ENCODE results near the gene KCNH6.

The KCNH6 gene

DNA sequence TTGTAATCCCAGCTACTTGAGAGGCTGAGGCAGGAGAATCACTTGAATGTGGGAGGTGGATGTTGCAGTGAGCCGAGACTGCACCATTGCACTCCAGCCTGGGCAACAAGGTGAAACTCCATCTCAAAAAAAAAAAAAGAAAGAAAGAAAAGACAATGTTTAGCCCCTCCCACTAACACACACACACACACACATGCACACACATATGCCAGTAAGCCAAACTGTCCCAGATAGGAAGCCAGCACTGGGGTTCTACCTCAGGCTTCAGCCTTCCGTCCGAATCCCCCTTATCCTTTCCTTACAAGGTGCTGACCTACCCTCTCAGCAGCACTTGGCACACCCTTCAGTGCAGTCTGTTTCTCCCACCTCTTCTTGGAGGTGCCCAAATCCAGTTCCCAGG is 8.7 kb upstream of the KCNH6 start:
- FAIRE-seq: no peak

DNA sequence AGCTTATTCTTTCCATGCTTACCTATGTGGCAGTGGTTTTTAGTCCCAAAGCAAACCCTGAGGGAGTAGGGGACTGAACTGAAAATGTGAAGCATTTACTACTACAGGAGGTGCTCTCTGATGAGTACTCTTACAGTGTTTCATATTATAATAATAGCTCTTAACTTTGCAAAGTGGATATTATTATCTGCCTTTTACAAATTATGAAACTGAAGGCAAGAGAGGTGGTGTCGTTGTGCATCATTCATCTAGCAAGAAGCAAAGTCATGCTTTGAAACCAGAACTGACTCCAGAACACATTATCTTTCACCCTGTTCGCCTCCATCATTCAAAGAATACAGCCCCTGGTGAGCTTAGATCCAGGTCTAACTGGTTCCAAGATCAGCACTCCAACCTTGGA is 8.2 kb upstream of the KCNH6 start:
- FAIRE-seq: no peak

GRCh38 chr17:63515426-63515825 is 7.7 kb upstream of the KCNH6 start:
- FAIRE-seq: no peak

DNA sequence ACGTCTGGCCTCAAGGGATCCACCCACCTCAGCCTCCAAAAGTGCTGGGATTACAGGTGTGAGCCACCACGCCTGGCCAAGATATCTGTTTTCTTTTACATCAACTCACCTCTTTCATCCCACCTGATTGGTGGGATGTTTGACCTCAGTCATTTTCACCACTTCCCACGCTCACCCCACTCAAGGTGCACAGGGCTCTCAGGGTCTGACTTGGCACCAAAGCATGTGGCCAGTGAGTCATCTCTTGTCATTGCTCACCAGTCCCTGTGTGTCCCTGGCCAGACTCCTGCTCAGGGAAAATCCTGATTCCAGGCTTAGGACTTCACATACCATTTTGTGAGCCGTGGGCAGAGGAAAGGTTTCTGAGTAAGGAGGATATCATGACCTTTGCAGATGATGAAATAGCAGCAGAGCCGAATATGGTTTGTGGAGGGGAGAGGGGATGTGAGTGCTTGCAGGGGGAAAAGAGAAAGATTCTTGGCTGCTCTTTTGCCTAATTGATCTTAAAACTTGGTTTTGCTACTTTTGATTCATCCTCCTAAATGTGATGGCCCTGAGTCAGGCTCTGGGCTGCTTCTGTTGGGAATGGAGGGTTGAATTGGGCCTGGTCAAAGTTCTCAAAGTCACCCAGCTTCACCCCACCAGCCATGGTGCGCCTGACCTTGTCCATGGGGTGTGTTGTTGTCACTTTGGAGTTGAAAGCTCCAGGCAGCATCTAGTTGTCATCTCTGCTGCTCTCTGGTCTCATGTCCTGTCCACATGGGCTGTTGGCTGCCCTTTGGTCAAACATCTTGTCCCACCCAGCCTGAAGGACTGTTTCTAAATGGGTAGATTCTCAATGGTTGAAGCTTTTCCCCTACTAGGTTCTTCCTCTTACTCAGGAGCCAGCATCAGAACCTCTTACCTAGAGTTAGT is 6.0 kb upstream of the KCNH6 start:
- no peak for FAIRE-seq

- no peak for FAIRE-seq
Measured at GRCh38 chr17:63517825-63518534, 5.2 kb upstream of the KCNH6 start.

DNA sequence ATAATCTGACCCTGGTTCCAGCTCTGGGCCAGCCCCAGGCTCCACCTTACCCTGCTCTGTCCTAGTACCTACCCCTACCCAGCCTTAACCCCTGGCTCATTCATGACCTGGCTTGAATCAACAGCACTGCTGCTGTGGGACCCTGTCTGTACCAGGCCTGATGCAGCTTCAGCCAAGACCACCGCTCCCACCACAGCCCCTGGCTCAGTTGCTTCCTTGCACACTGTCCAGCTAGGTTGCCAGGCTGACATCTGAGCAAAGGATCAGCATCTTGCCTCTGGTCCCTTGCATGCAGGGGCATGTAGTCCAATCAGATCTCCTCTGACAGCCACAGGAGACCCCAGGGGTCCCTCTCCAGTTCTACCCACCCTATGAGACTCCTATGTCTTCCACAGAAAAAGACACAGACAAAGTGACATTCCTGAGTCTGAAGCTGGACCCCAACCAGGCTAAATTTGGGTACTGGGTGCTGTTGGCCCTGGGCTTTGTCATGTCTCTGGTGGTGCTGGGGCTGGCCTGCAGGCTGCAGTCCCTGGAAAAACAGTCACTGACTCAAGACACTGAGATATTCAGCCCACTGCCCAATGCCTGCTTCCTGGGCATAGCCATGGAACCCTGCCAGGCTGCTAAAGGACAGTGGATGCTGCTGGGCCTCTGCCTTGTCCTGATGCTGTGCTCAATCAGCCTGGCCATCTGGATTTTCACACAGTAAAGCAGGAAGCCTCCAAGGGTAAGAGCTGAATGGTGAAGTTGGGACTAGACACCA is 3.9 kb upstream of the KCNH6 start:
- FAIRE-seq: no peak

GRCh38 chr17:63519972-63520882 is 2.9 kb upstream of the KCNH6 start:
- FAIRE-seq: no peak

DNA sequence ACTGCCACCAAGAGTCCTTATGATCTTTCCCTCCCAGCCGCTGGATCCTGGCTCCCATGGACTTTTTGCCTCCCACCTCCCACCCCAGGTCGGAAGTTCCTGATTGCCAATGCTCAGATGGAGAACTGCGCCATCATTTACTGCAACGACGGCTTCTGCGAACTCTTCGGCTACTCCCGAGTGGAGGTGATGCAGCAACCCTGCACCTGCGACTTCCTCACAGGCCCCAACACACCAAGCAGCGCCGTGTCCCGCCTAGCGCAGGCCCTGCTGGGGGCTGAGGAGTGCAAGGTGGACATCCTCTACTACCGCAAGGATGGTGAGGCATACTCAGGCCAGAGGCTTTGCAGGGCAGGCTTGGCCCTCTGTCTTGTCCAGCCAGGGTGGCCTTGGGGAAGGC is 893 bp downstream of the KCNH6 start:
- no peak for FAIRE-seq

DNA sequence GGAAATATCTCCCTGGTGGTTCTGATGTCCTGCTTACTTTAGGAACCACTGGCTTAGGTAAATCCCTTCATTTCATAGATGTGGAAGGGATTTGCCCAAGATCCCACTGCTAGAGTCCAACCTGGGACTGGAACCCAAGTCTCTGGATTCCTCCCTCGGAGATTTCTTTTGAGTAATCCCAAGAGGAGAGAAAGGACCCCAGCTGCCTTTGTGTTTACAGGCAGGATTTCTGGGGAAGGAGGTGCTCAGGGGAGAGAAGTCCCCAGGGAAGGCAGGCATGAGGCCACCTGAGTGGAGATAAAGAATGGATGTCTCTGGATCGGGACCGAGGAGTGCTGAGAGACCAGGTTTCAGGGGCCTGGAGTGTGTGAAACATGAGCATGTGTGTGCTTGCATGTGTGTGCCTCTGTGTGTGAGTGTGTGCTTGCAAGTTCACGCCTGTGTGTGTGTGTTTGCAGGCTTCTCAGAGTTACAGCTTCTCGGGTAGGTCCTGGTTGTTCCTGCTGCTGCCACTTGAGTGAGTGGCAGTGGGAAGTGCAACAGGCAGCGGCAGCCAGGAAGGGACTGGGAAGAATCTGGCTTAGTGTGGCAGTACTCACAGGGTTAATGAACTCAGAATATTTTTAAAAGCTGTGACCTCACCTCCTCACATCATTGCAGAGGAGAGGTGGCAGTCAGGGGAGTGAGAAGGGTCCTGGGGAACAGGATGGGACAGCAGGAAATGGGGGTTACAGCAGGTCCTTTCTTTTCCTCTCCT is 2.2 kb downstream of the KCNH6 start:
- no peak for FAIRE-seq

GRCh38 chr17:63526861-63527260 is 3.7 kb downstream of the KCNH6 start:
- FAIRE-seq: no peak

DNA sequence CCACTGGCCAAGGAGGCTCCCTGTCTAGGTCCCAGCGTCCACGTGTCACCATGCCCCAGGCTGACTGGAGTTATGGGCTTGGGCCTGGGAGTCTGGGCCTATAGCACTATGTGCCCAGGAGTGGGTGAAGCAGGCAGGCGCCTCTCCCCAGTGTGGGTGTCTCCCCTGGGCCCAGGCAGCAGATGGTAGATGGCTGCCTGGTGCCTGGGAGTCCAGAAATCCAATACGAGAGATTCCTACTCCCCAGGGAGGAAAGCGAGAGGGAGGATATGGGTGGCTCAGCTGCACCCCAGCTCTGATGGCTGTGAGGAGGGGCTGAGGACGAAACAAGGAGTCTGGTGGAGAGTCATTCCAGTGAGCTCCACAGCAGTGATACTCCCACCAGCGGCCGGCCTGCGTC is 5.0 kb downstream of the KCNH6 start:
- no peak for FAIRE-seq

- FAIRE-seq: no peak
Measured at GRCh38 chr17:63529711-63530556, 6.8 kb downstream of the KCNH6 start.

- no peak for FAIRE-seq
Measured at GRCh38 chr17:63530557-63531021, 7.4 kb downstream of the KCNH6 start.

DNA sequence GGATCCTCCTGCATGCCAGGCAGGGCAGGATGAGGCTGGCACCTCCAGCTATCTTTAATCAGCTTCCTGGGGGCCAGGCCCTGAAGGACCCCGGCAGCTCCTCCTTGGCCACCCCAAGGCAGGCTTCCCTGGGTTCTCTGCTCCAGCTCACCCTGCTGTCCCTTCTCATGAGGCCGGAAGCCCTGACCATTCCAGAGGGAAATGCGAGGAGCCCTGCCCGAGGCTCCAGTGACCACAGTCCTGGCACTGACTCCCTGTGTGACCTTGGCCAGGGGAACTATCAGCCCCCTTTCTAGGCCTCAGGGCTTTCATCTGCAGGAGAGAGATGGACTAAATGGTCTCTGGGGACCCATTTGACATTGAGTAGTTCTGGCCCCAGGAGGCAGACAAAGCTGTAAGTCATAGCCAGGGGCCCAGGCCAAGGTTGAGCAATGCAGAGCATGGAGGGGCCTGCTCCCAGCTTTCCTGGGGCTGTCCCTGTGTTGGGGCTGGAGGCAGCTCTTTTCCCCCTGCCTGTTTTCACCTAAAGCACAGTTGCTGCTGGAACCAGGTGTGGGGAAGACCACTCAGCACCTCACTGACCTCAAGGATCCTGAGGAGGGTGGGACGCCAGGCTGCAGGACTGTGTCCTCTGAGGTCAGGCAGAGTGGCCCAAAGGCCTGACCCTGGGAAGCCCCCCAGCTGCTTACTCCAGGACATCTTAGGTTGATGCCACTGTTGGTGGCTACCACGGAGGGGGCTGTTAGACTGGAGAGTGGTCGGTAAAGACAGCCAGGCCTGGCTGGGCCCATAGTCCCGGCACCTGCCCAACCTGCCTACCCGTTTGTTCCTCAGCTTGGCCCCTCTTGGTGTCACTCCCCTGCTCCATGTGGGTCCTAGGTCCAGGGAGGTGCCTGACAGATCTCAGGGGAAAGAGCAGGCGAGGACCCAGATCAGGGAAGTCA is 8.1 kb downstream of the KCNH6 start:
- no peak for FAIRE-seq

- FAIRE-seq: no peak
Measured at GRCh38 chr17:63533433-63534077, 10.4 kb downstream of the KCNH6 start.

DNA sequence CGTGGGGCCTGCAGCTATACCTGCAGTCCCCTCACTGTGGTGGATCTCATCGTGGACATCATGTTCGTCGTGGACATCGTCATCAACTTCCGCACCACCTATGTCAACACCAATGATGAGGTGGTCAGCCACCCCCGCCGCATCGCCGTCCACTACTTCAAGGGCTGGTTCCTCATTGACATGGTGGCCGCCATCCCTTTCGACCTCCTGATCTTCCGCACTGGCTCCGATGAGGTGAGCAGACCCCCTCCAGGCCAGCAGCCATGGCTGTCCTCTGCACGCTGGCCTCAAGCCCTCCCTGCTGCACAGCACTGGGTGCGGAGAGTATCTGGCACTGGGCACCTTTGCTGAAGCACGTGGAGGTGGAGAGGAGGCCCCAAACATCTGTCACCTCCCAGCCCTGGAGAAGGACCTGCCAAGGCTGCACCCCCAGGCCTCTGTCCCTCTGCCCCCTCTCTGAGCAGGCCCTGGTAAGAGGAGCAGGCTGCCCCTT is 11.0 kb downstream of the KCNH6 start:
- no peak for FAIRE-seq

DNA sequence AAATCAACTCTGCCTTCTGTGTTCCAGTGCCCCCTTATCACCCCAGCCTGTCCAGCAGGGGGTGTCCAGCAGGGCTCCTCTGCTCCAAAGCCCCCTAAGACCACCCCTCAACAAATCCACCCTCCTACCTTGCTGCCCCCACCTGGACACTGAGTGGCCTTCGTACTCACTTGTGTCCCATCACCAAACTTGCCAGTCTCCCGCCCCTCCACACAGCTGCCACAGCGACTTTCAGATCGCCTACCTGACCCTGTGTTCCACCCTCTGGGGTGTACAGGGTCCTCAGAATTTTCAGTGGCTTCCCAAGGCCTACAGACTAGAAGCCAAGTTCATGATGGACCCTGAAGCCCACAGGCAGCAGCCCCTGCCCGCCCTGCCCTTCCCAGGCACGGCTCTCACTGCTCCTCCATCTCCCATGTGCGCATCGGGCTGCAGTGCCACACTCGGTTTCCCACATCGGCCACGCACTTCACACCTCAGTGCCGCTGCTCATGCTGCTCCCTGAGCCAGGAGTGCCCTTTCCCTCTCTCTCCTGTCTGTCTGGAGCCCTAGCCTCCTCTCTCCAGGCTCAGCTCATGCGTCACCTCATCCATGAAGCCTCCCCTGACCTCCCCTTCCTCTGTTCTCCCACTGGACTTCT is 11.8 kb downstream of the KCNH6 start:
- FAIRE-seq: no peak

DNA sequence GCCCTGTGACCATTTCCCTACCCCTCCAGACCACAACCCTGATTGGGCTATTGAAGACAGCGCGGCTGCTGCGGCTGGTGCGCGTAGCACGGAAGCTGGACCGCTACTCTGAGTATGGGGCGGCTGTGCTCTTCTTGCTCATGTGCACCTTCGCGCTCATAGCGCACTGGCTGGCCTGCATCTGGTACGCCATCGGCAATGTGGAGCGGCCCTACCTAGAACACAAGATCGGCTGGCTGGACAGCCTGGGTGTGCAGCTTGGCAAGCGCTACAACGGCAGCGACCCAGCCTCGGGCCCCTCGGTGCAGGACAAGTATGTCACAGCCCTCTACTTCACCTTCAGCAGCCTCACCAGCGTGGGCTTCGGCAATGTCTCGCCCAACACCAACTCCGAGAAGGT is 12.5 kb downstream of the KCNH6 start:
- no peak for FAIRE-seq
